HEK293T (cell line): ENCODE measurements around the gene SPPL2C.

ENCODE experiments used
- CTCF ChIA-PET: fragments of 350-600 bp; formaldehyde crosslinking; extraction: SDS; loops from one replicate; lab custom pipeline; 2021; ENCODE audit warnings: antibody characterized with exemption, inconsistent platforms; lab: Yijun Ruan, JAX
- POLR2A ChIA-PET: fragments of 350-600 bp; formaldehyde crosslinking; extraction: SDS; loops from one replicate; lab custom pipeline; 2020; ENCODE audit warnings: antibody characterized with exemption, inconsistent platforms; lab: Yijun Ruan, JAX
- DNase-seq: peaks from one replicate; pipeline ENCODE4 v3.0.0; 2012; ENCODE audit warnings: mixed read lengths; ENCODE audit errors: extremely low spot score
- ARNT ChIP-seq: fragments of 450-650 bp; IDR thresholded peaks from 2 replicates; pipeline ENCODE4 v1.6.1; 2017; ENCODE audit warnings: mild to moderate bottlenecking
- BHLHE40 ChIP-seq: fragments of 450-650 bp; IDR thresholded peaks from 2 replicates; pipeline ENCODE4 v1.6.1; 2016; ENCODE audit warnings: mild to moderate bottlenecking, moderate library complexity, borderline replicate concordance
- CTBP1 ChIP-seq: fragments of 450-650 bp; IDR thresholded peaks from 2 replicates; pipeline ENCODE4 v1.6.1; 2016; ENCODE audit warnings: borderline replicate concordance
- ELF4 ChIP-seq: fragments of 450-650 bp; IDR thresholded peaks from 2 replicates; pipeline ENCODE4 v1.6.1; 2017; ENCODE audit warnings: antibody characterized with exemption
- FOXA1 ChIP-seq: fragments of 450-650 bp; IDR thresholded peaks from 2 replicates; pipeline ENCODE4 v1.6.1; 2016; ENCODE audit warnings: mild to moderate bottlenecking
- FOXK2 ChIP-seq: fragments of 450-650 bp; IDR thresholded peaks from 2 replicates; pipeline ENCODE4 v1.6.1; 2016; ENCODE audit warnings: mild to moderate bottlenecking
- FOXM1 ChIP-seq: fragments of 450-650 bp; IDR thresholded peaks from 2 replicates; pipeline ENCODE4 v1.6.1; 2017; ENCODE audit warnings: mild to moderate bottlenecking, borderline replicate concordance
- HDGF ChIP-seq: fragments of 450-650 bp; IDR thresholded peaks from 2 replicates; pipeline ENCODE4 v1.6.1; 2017; ENCODE audit warnings: antibody characterized with exemption, borderline replicate concordance
- L3MBTL2 ChIP-seq: fragments of 450-650 bp; conservative IDR thresholded peaks from 2 replicates; pipeline ENCODE4 v1.6.1; 2016; ENCODE audit warnings: mild to moderate bottlenecking
- LEF1 ChIP-seq: fragments of 450-650 bp; IDR thresholded peaks from 2 replicates; pipeline ENCODE4 v1.6.1; 2017; ENCODE audit warnings: mild to moderate bottlenecking, borderline replicate concordance
- NFRKB ChIP-seq: fragments of 450-650 bp; IDR thresholded peaks from 2 replicates; pipeline ENCODE4 v1.6.1; 2016; ENCODE audit warnings: mild to moderate bottlenecking, moderate library complexity
- SP1 ChIP-seq: fragments of 450-650 bp; IDR thresholded peaks from 2 replicates; pipeline ENCODE4 v1.6.1; 2017
- SUZ12 ChIP-seq: fragments of 450-650 bp; IDR thresholded peaks from 2 replicates; pipeline ENCODE4 v1.6.1; 2016; ENCODE audit warnings: mild to moderate bottlenecking
- TARDBP ChIP-seq: fragments of 450-650 bp; IDR thresholded peaks from 2 replicates; pipeline ENCODE4 v1.6.1; 2016
- ZNF384 ChIP-seq: fragments of 450-650 bp; IDR thresholded peaks from 2 replicates; pipeline ENCODE4 v1.6.1; 2016
- TF ChIP-seq, protein P1 (sequence below): fragments of 450-650 bp; IDR thresholded peaks from 2 replicates; pipeline ENCODE4 v1.6.1; 2016

The SPPL2C gene

DNA sequence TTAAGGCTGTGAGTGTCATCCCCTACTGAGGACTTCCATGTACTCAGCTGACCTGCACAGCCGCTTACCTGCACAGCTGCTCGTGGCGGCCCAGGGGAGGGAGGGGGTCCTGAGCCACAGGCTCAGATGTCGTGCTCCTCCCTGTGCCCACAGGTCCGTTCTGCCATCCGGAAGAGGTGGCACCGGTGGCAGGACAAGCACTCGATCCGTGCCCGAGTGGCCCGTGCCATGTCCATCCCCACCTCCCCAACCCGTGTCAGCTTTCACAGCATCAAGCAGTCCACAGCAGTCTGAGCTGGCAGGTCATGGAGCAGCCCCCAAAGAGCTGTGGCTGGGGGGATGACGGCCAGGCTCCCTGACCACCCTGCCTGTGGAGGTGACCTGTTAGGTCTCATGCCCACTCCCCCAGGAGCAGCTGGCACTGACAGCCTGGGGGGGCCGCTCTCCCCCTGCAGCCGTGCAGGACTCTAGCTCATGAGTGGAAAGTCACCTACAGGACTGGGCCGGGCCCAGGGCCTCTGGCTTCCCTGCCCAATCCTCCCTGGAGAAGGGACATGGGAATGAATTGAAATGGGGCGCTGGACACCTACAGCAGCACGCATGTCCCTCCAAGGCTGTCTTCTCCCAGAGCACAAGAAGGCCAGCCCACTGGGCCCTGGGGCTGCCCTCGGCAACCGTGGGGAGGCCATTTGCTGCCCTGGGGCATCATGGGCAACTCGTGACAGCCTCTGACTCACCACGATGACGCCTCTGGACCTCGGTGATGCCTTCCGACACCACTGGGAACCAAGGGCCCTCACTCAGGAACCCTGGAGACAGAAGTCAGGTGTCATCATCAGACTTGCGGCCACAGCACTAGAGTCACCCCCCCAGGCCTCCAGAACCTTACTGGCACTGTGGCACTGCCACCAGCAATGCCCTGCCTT is 9.9 kb upstream of the SPPL2C start:
- CTCF ChIA-PET: interaction anchor here (0.5 to 0.8 kb wide), 2 partner anchors 52 to 583 kb away, joined by 3 read pairs; no protein-coding TSS in a partner anchor
- no peak for DNase-seq
- no peak for TF ChIP-seq BHLHE40
- no peak for TF ChIP-seq FOXM1
- TF ChIP-seq FOXK2: no peak
- TF ChIP-seq ELF4: no peak
- TF ChIP-seq SP1: no peak
- POLR2A ChIA-PET: no interaction called here

GRCh38 chr17:45835481-45835880 is 9.2 kb upstream of the SPPL2C start:
- CTCF ChIA-PET: interaction anchor here (0.7 to 1.9 kb wide), 2 partner anchors 119 to 195 kb away, joined by 3 to 6 read pairs; no protein-coding TSS in a partner anchor
- POLR2A ChIA-PET: no interaction called here
- no peak for DNase-seq
- no peak for TF ChIP-seq ZNF384
- TF ChIP-seq TARDBP: no peak
- no peak for TF ChIP-seq ARNT
- TF ChIP-seq, protein P1, sequence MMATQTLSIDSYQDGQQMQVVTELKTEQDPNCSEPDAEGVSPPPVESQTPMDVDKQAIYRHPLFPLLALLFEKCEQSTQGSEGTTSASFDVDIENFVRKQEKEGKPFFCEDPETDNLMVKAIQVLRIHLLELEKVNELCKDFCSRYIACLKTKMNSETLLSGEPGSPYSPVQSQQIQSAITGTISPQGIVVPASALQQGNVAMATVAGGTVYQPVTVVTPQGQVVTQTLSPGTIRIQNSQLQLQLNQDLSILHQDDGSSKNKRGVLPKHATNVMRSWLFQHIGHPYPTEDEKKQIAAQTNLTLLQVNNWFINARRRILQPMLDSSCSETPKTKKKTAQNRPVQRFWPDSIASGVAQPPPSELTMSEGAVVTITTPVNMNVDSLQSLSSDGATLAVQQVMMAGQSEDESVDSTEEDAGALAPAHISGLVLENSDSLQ: no peak
- no peak for TF ChIP-seq FOXM1
- no peak for TF ChIP-seq ELF4
- no peak for TF ChIP-seq LEF1
- no peak for TF ChIP-seq NFRKB
- no peak for TF ChIP-seq CTBP1
- TF ChIP-seq FOXA1: no peak
- TF ChIP-seq SUZ12: no peak
- TF ChIP-seq SP1: no peak
- no peak for TF ChIP-seq L3MBTL2
- no peak for TF ChIP-seq HDGF
- TF ChIP-seq FOXK2: no peak
- TF ChIP-seq BHLHE40: no peak

DNA sequence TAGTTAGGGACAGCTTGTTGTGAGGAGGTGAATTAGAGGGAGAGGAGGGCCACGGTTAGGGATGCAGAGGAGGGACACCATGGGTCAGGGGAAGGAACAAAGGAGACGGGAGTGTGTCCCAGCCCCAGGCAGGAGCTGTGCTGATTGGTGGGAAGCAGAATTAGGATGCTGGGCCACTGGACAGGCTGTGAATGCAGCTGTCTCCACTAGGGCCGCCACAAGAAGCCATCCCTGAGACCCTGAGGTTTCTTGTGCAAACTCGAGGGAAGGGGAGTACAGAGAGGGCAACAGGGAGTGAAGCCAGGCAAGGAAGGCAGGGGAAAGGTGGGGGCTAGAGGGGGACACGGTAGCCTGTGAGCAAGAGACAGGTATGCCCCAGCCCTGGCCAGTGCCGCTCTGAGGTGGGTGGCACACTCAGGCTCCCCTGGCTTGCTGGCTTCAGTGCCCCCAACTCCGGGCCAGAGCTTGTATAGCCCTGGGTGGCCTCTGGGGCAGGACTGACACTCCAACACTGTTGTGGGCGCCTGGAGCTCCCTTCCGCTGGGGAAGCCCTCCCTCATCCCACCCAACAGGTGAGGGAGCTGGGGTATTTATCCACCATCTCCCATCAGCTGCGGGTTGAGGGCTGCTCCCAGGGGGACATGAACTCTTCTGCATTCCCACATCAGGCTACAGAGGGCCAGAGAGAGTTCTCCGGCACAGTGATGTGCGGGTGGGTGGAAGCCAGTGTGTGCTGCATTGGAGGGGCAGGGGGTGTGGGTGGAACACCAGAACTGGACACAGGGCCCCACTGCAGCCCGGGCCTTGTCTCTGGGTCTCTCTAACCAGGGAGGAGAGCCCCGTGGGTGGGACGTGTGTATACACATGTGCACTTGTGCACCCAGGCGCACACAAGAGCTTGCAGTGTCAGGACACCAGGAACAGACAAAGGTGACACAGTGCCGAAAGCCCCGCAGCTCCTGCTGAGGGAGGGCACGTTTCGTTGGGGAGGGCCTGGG is 8.3 kb upstream of the SPPL2C start:
- TF ChIP-seq SP1 (no peak), TARDBP (no peak)
- POLR2A ChIA-PET: no interaction called here
- DNase-seq: no peak
- CTCF ChIA-PET: interaction anchor here (0.7 to 1.9 kb wide), 2 partner anchors 118 to 196 kb away, joined by 3 to 6 read pairs; no protein-coding TSS in a partner anchor

DNA sequence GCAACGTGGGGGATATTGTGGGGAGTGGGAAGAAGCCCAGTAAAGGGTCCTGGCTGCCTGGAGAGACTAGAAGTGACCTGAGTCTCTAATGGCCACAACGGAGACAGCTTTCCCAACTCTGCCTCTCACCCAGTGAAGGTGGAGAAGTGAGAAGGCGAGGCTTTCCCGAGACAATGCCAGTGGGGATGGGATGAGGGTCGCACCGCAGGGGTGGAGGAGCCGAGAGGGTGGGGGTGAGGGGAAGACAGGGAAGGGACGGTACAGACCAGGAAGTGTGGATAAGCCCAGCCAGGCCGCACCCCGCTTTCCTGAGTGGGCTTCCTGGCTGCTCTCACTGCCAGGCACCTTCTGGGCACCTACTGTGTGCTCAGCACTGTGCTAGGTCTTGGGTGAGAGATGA is 7.5 kb upstream of the SPPL2C start:
- ChIA-PET POLR2A (no interaction called here), CTCF (interaction anchor here (1.9 kb wide), 1 partner anchor 197 kb away, joined by 6 read pairs; no protein-coding TSS in a partner anchor)
- no peak for TF ChIP-seq SP1
- TF ChIP-seq L3MBTL2: no peak
- no peak for TF ChIP-seq FOXA1
- TF ChIP-seq HDGF: no peak
- no peak for TF ChIP-seq TARDBP
- TF ChIP-seq CTBP1: no peak
- no peak for TF ChIP-seq LEF1
- TF ChIP-seq BHLHE40: no peak
- TF ChIP-seq, protein P1: no peak
- no peak for TF ChIP-seq FOXK2
- no peak for TF ChIP-seq NFRKB
- no peak for TF ChIP-seq FOXM1
- no peak for TF ChIP-seq ELF4
- TF ChIP-seq ARNT: no peak
- TF ChIP-seq SUZ12: no peak
- TF ChIP-seq ZNF384: no peak
- DNase-seq: no peak

DNA sequence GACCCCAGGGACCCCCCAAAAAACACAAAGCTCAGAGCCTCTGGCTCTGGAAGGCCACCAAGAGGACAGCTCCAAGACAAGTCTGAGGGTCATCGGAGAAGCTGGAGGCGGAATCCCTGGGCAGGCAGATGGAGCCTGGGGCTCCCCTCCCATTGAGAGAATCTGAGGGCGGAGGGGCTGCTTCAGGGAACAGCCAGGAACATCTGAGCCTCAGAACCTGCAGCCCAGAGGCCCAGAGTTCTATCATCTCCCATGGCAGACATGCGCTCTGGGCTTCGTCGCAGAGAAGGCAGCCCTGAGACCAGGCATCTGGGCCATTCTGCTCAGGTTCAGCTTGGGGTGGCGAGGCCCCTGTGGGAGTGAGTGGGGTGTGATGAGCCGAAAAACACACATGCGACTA is 7.1 kb upstream of the SPPL2C start:
- TF ChIP-seq FOXM1 (no peak), LEF1 (no peak), BHLHE40 (no peak), FOXK2 (no peak), ARNT (no peak), ZNF384 (no peak), SP1 (no peak), NFRKB (no peak), HDGF (no peak), ELF4 (no peak)
- TF ChIP-seq, protein P1: no peak
- ChIA-PET POLR2A (no interaction called here), CTCF (no interaction called here)
- no peak for DNase-seq
